ENCODE data around the gene ST8SIA1. TPM values are rescaled to one million over a fixed set of nuclear protein-coding genes. Genes with fewer than 3 reads are reported as not detected.

The ST8SIA1 gene
- total RNA-seq, 1 experiment from 2014 or later = not detected

DNA sequence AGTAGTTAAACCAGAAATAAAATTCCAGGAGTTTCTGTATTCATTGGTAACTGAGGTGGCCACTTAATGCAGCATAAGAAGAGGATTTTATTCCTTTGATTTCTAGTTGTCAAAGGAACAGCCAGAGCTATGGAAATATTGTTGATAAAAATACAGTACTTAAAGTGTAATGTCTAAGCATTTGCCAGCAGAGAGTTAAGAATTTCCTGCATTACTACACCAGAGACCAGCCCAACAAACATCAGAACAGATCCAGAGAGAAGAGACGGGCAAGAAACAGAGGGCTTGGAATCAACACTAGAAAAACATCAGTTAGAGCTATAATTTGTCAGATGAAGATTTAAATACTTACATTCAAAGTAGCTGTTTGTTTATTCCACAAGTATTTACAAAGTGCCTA is 77.9 kb downstream of the ST8SIA1 start:
- Histone ChIP-seq H2BK120ac (ENCODE audit: low read depth, low read length, poor library complexity, severe bottlenecking) (no peak overlapping the region), H2BK20ac (ENCODE audit: low read depth, low read length, poor library complexity, severe bottlenecking) (no peak overlapping the region), H3K79me2 (ENCODE audit: insufficient read depth, low read length) (no peaks in the 10 kb centered on the region), H4K5ac (ENCODE audit: insufficient read length, low read depth, low read length) (no peak overlapping the region), H3K23me2 (ENCODE audit: insufficient read length, low read depth, low read length, poor library complexity, severe bottlenecking) (no peaks in the 10 kb centered on the region), H3K23ac (ENCODE audit: insufficient read length, low read depth, low read length) (no peak overlapping the region), H3K27me3 (ENCODE audit: insufficient read depth, low read length) (no peaks in the 10 kb centered on the region), H4K20me1 (ENCODE audit: control insufficient read depth, insufficient read depth, insufficient read length) (no peaks in the 10 kb centered on the region), H3K18ac (ENCODE audit: insufficient read length, low read depth, low read length) (no peak overlapping the region), H3K27ac (ENCODE audit: insufficient read length, low read depth, low read length) (no peak overlapping the region), H2BK5ac (ENCODE audit: insufficient read length, low read length) (no peak overlapping the region), H2BK15ac (ENCODE audit: low read depth, low read length) (no peak overlapping the region), H3K9me3 (ENCODE audit: control insufficient read depth, low read depth, low read length) (no peaks in the 10 kb centered on the region), H3T11ph (ENCODE audit: low read length) (no peak overlapping the region), H3K79me1 (ENCODE audit: insufficient read depth, low read depth, low read length, poor library complexity, severe bottlenecking) (no peaks in the 10 kb centered on the region), H3K4me2 (ENCODE audit: insufficient read depth, insufficient read length, low read length) (no peak overlapping the region), H2BK12ac (ENCODE audit: insufficient read length, low read depth, low read length) (no peak overlapping the region), H4K91ac (ENCODE audit: insufficient read length, low read depth, low read length) (no peak overlapping the region), H2AFZ (ENCODE audit: low read length) (no peak overlapping the region), H3K4ac (ENCODE audit: low read depth, low read length) (no peak overlapping the region), H2AK5ac (ENCODE audit: insufficient read length, low read length) (no peak overlapping the region), H3K9ac (ENCODE audit: extremely low read depth, insufficient read length, low read length) (no peak overlapping the region), H3K4me1 (ENCODE audit: insufficient read depth, low read length) (peaks cover 4% of the 10 kb centered on the region; the same call in 1 of the 2 replicates), H3K56ac (ENCODE audit: insufficient read length, low read depth, low read length) (no peak overlapping the region), H4K8ac (replicated peaks; ENCODE audit: insufficient read length, low read depth, low read length) (no peak overlapping the region), H3K14ac (ENCODE audit: insufficient read depth, low read length) (no peak overlapping the region)
- Mint-ChIP-seq H3K9me3 (no peaks in the 10 kb centered on the region), H3K4me1 (no peaks in the 10 kb centered on the region), H3K4me3 (no peak overlapping the region), H3K36me3 (ENCODE audit: insufficient read depth in 1 of 3, low read depth in 3 of 3) (no peaks in the 10 kb centered on the region), H3K27me3 (ENCODE audit: low read depth) (no peaks in the 10 kb centered on the region), H3K27ac (no peak overlapping the region)
- WGBS (ENCODE audit: extremely low coverage, insufficient read length, low lambda C conversion rate) = no CpG with 5 or more reads among the region's 1 CpG
- TF ChIP-seq, protein P1, sequence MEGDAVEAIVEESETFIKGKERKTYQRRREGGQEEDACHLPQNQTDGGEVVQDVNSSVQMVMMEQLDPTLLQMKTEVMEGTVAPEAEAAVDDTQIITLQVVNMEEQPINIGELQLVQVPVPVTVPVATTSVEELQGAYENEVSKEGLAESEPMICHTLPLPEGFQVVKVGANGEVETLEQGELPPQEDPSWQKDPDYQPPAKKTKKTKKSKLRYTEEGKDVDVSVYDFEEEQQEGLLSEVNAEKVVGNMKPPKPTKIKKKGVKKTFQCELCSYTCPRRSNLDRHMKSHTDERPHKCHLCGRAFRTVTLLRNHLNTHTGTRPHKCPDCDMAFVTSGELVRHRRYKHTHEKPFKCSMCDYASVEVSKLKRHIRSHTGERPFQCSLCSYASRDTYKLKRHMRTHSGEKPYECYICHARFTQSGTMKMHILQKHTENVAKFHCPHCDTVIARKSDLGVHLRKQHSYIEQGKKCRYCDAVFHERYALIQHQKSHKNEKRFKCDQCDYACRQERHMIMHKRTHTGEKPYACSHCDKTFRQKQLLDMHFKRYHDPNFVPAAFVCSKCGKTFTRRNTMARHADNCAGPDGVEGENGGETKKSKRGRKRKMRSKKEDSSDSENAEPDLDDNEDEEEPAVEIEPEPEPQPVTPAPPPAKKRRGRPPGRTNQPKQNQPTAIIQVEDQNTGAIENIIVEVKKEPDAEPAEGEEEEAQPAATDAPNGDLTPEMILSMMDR (conservative IDR thresholded peaks at IDR 0.05) = no peak
- DNase-seq = no peak
